ENCODE results near the gene DEFB116.
"Not testable (repeated sequence)": the region's sequence is repeated elsewhere in the genome, so short reads cannot be mapped to it uniquely, and the experiment has no call there.

The DEFB116 gene

GRCh38 chr20:31308535-31309162, at the start of gene DEFB116:
DEFB116 (minus strand) TSS chr20:31308585; CDS start chr20:31308585, 0 bp downstream.
- DNase-seq (ENCODE audit: low read depth, low spot score): no peak

GRCh38 chr20:31355981-31356380, 47.6 kb upstream of the DEFB116 start:
- no peak for DNase-seq (ENCODE audit: low read depth, low spot score)

GRCh38 chr20:31341470-31341869, 33.1 kb upstream of the DEFB116 start:
- no peak for DNase-seq (ENCODE audit: low read depth, low spot score)

- no peak for DNase-seq (ENCODE audit: low read depth, low spot score)
These were observed 22.5 kb upstream of the DEFB116 start for GRCh38 chr20:31330893-31331292.

- no peak for DNase-seq (ENCODE audit: low read depth, low spot score)
These were observed 14.1 kb upstream of the DEFB116 start for GRCh38 chr20:31322504-31322903.

- DNase-seq (ENCODE audit: low read depth, low spot score): not testable (repeated sequence)
These were observed 23.4 kb downstream of the DEFB116 start for GRCh38 chr20:31284964-31285363.

- DNase-seq (ENCODE audit: low read depth, low spot score): no peak
These were observed 30.2 kb downstream of the DEFB116 start for GRCh38 chr20:31278178-31278577.

GRCh38 chr20:31274441-31274840, 33.9 kb downstream of the DEFB116 start:
- no peak for DNase-seq (ENCODE audit: low read depth, low spot score)

GRCh38 chr20:31260326-31260932, 48.0 kb downstream of the DEFB116 start:
- no peak for DNase-seq (ENCODE audit: low read depth, low spot score)

- no peak for DNase-seq (ENCODE audit: low read depth, low spot score)
These were observed 51.0 kb downstream of the DEFB116 start, which contains the start of gene DEFB115 for GRCh38 chr20:31257364-31257763. DEFB115 (plus strand) TSS chr20:31257664; CDS start chr20:31257664, 0 bp downstream.

GRCh38 chr20:31256959-31257358, 51.4 kb downstream of the DEFB116 start:
- DNase-seq (ENCODE audit: low read depth, low spot score): no peak
